Retinal pigment epithelial cell (primary cell): ENCODE data around the gene SPANXN4.

Experiments used
- DNase-seq: peaks from one replicate; pipeline ENCODE4 v3.0.0-alpha.2; 2010; ENCODE audit warnings: low read depth
- H3K4me3 ChIP-seq: 2 replicates; pipeline ENCODE4 v1.5.1; 2011; ENCODE audit warnings: mild to moderate bottlenecking, low read length, control low read depth, moderate library complexity
- CTCF ChIP-seq: conservative IDR thresholded peaks from 2 replicates; pipeline ENCODE4 v1.5.1; 2011; ENCODE audit warnings: low read depth, low read length, control low read depth, inconsistent platforms

Gene SPANXN4

GRCh38 chrX:142999199-142999701 lies 26.5 kb upstream of the SPANXN4 start:
- H3K4me3 ChIP-seq = no peak overlapping the region
- TF ChIP-seq CTCF = no peak
- DNase-seq = no peak

- TF ChIP-seq CTCF = no peak
- no peak overlapping the region for H3K4me3 ChIP-seq
- no peak for DNase-seq
Observed at GRCh38 chrX:143002206-143002605, 23.5 kb upstream of the SPANXN4 start.

GRCh38 chrX:143017272-143017671 lies 8.5 kb upstream of the SPANXN4 start:
- H3K4me3 ChIP-seq = no peak overlapping the region
- no peak for DNase-seq
- no peak for TF ChIP-seq CTCF

GRCh38 chrX:143027275-143027674 lies 1.5 kb downstream of the SPANXN4 start:
- TF ChIP-seq CTCF = no peak
- no peak for DNase-seq
- no peak overlapping the region for H3K4me3 ChIP-seq

GRCh38 chrX:143047511-143047910 lies 21.8 kb downstream of the SPANXN4 start:
- DNase-seq = no peak
- TF ChIP-seq CTCF = no peak
- H3K4me3 ChIP-seq = no peak overlapping the region

- no peak for DNase-seq
- TF ChIP-seq CTCF = no peak
- H3K4me3 ChIP-seq = no peak overlapping the region
Observed at GRCh38 chrX:143058120-143058519, 32.4 kb downstream of the SPANXN4 start.

GRCh38 chrX:143081231-143081630 lies 55.5 kb downstream of the SPANXN4 start:
- no peak for TF ChIP-seq CTCF
- no peak overlapping the region for H3K4me3 ChIP-seq
- DNase-seq = no peak
